Neural crest cell (in vitro differentiated cells): Measurements from ENCODE around the gene CA9. TPM values are rescaled to one million over a fixed set of nuclear protein-coding genes. Genes with fewer than 3 reads are reported as not detected.

Source experiments
- DNase-seq: peaks from one replicate; pipeline ENCODE4 v3.0.0; 2021; ENCODE audit warnings: low read depth, mixed read lengths, low spot score
- H3K27ac Mint-ChIP-seq: one replicate; pipeline ENCODE4 v1.8.0; 2021; ENCODE audit warnings: mild to moderate bottlenecking, mixed read lengths; ENCODE audit not compliant: unreplicated experiment
- H3K27me3 Mint-ChIP-seq: 2 replicates; pipeline ENCODE4 v1.8.0; 2021; ENCODE audit warnings: low read depth, mild to moderate bottlenecking, mixed read lengths
- H3K36me3 Mint-ChIP-seq: 2 replicates; pipeline ENCODE4 v1.8.0; 2021; ENCODE audit warnings: low read depth, mild to moderate bottlenecking, mixed read lengths
- H3K4me1 Mint-ChIP-seq: 2 replicates; pipeline ENCODE4 v1.8.0; 2021; ENCODE audit warnings: mixed read lengths
- H3K4me3 Mint-ChIP-seq: one replicate; pipeline ENCODE4 v1.8.0; 2021; ENCODE audit warnings: mild to moderate bottlenecking, mixed read lengths
- H3K9me3 Mint-ChIP-seq: 2 replicates; pipeline ENCODE4 v1.8.0; 2021; ENCODE audit warnings: mixed read lengths
- CTCF ChIP-seq: fragments of 200-600 bp; sonication (generic); conservative IDR thresholded peaks from 2 replicates; pipeline ENCODE4 v1.5.0; 2021; ENCODE audit warnings: antibody characterized with exemption, mild to moderate bottlenecking
- total RNA-seq: library from RNA; stranded (reverse); gene quantifications from 2 replicates; pipeline ENCODE4 v1.2.1, GENCODE V29; 2021

CA9 gene
- total RNA-seq, 1 donor from 2014 or later: 0.63 TPM

- no peak for TF ChIP-seq CTCF
- H3K27ac Mint-ChIP-seq: no peak overlapping the region
- no peaks in the 10 kb centered on the region for H3K27me3 Mint-ChIP-seq
- no peaks in the 10 kb centered on the region for H3K9me3 Mint-ChIP-seq
- DNase-seq: no peak
- H3K36me3 Mint-ChIP-seq: peaks cover 32% of the 10 kb centered on the region
- no peak overlapping the region for H3K4me3 Mint-ChIP-seq
- no peaks in the 10 kb centered on the region for H3K4me1 Mint-ChIP-seq
Observed at GRCh38 chr9:35705836-35706430, 32.2 kb downstream of the CA9 start.

- no peak for TF ChIP-seq CTCF
- H3K27me3 Mint-ChIP-seq: no peaks in the 10 kb centered on the region
- H3K4me3 Mint-ChIP-seq: no peak overlapping the region
- no peak for DNase-seq
- H3K9me3 Mint-ChIP-seq: no peaks in the 10 kb centered on the region
- no peak overlapping the region for H3K27ac Mint-ChIP-seq
- H3K36me3 Mint-ChIP-seq: peaks cover 37% of the 10 kb centered on the region
- H3K4me1 Mint-ChIP-seq: no peaks in the 10 kb centered on the region
Observed at GRCh38 chr9:35706951-35707350, 33.2 kb downstream of the CA9 start.

- DNase-seq: no peak
- Mint-ChIP-seq H3K9me3 (no peaks in the 10 kb centered on the region), H3K27ac (no peak overlapping the region), H3K4me3 (no peak overlapping the region), H3K4me1 (no peaks in the 10 kb centered on the region), H3K27me3 (no peaks in the 10 kb centered on the region), H3K36me3 (peaks cover 31% of the 10 kb centered on the region)
- no peak for TF ChIP-seq CTCF
Observed at GRCh38 chr9:35708146-35708545, 34.4 kb downstream of the CA9 start.

- no peak overlapping the region for H3K27ac Mint-ChIP-seq
- no peaks in the 10 kb centered on the region for H3K27me3 Mint-ChIP-seq
- DNase-seq: no peak
- peaks cover 24% of the 10 kb centered on the region for H3K36me3 Mint-ChIP-seq
- H3K4me3 Mint-ChIP-seq: no peak overlapping the region
- no peaks in the 10 kb centered on the region for H3K4me1 Mint-ChIP-seq
- no peak for TF ChIP-seq CTCF
- H3K9me3 Mint-ChIP-seq: no peaks in the 10 kb centered on the region
Observed at GRCh38 chr9:35710818-35711500, 37.2 kb downstream of the CA9 start.

- Mint-ChIP-seq H3K27me3 (no peaks in the 10 kb centered on the region), H3K4me3 (no peak overlapping the region), H3K36me3 (peaks cover 30% of the 10 kb centered on the region), H3K9me3 (no peaks in the 10 kb centered on the region), H3K4me1 (no peaks in the 10 kb centered on the region), H3K27ac (no peak overlapping the region)
- no peak for DNase-seq
- TF ChIP-seq CTCF: no peak
Observed at GRCh38 chr9:35711501-35712428, 38.0 kb downstream of the CA9 start.
